ENCODE measurements around the gene VPS9D1. TPM values are rescaled to one million over a fixed set of nuclear protein-coding genes. Genes with fewer than 3 reads are reported as not detected.
"Not testable (repeated sequence)": the region's sequence is repeated elsewhere in the genome, so short reads cannot be mapped to it uniquely, and the experiment has no call there.

VPS9D1 gene
- total and polyA plus RNA-seq, 4 donors = 3.6 to 7.2 (median 4.1) TPM

DNA sequence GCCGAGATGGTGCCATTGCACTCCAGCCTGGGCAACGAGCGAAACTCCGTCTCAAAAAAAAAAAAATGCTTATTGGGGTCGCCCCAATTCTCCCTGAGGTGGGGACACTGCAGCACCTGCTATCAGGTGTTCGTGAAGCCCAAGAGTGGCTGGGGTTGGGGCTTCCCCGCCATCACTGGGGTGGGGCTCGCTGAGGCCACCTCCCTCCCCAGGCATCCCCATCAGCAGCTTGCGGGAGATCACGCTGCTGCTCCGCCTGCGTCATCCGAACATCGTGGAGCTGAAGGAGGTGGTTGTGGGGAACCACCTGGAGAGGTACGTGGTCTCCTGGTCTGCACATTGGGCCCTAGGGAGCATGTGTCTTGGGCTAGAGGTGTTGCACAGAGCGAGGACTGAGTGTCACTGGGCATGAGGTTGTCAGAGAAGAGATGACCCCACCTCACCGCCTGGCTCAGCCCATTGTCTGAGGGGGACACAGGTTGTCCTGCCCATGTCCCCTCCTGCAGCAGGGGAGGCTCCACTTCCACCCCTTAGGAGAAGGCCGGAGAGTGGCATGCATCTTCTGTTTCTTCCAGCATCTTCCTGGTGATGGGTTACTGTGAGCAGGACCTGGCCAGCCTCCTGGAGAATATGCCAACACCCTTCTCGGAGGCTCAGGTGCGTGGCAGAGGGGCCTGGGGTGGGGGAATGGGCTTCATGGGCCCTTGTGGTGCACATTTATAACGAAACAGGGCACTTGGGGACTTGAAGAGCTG, 29.3 kb downstream of the VPS9D1 start:
- peaks cover 3 to 21% (median 14%) of the 10 kb centered on the region in 4 donors for H3K4me1 ChIP-seq (ENCODE audit: control insufficient read depth in 4 of 4, insufficient read depth in 4 of 4, low read length in 3 of 4)
- no peak overlapping the region for H3K4me3 ChIP-seq (ENCODE audit: low read depth in 1 of 3, low read length in 3 of 3)
- no peak overlapping the region for H3K9ac ChIP-seq (ENCODE audit: low read depth in 1 of 2, low read length in 2 of 2)
- H3K9me3 ChIP-seq (ENCODE audit: control insufficient read depth in 4 of 4, low read length in 3 of 4) = no peaks in the 10 kb centered on the region
- DNase-seq (ENCODE audit: low spot score) = no peak
- no peak overlapping the region for H3K27ac ChIP-seq (ENCODE audit: low read depth in 1 of 2, low read length in 2 of 2)
- 96% methylated on average over 21 of the region's 21 CpGs for WGBS
- peaks cover 14 to 41% (median 22%) of the 10 kb centered on the region in 4 donors for H3K36me3 ChIP-seq (ENCODE audit: control insufficient read depth in 4 of 4, insufficient read depth in 3 of 4, low read depth in 1 of 4, low read length in 3 of 4)
- no peak for TF ChIP-seq FOXA1 (IDR thresholded peaks at IDR 0.05)
- H3K27me3 ChIP-seq (ENCODE audit: control insufficient read depth in 4 of 4, insufficient read depth in 4 of 4, low read length in 3 of 4) = no peaks in the 10 kb centered on the region

DNA sequence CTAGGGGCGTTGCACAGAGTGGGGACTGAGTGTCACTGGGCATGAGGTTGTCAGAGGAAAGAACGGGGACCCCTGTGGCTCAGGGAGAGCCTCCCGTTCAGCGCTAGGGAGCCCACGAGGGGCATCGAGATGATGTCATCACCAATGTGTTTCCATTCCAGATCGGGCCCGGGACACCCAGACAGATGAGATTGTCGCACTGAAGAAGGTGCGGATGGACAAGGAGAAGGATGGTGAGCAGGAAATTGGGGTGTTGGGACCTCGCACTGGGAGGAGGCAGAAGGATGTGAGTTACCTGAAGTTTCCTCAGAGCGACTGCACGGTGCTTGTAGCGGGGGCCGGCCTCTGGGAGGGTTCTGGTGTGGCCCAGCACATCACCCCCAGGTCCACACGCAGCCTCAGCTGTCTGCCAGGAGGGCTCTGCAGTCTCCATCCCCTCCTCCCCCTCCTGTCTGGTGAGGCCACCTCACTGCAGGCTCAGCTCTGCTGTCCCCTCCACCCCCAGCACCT, 30.3 kb downstream of the VPS9D1 start:
- H3K27me3 ChIP-seq (ENCODE audit: control insufficient read depth in 4 of 4, insufficient read depth in 4 of 4, low read length in 3 of 4) = no peaks in the 10 kb centered on the region
- no peak overlapping the region for H3K9ac ChIP-seq (ENCODE audit: low read depth in 1 of 2, low read length in 2 of 2)
- no peak overlapping the region for H3K27ac ChIP-seq (ENCODE audit: low read depth in 1 of 2, low read length in 2 of 2)
- WGBS = 96% methylated on average over 16 of the region's 16 CpGs
- H3K9me3 ChIP-seq (ENCODE audit: control insufficient read depth in 4 of 4, low read length in 3 of 4) = no peaks in the 10 kb centered on the region
- peaks cover 14 to 35% (median 18%) of the 10 kb centered on the region in 4 donors for H3K36me3 ChIP-seq (ENCODE audit: control insufficient read depth in 4 of 4, insufficient read depth in 3 of 4, low read depth in 1 of 4, low read length in 3 of 4)
- no peak for DNase-seq (ENCODE audit: low spot score)
- H3K4me1 ChIP-seq (ENCODE audit: control insufficient read depth in 4 of 4, insufficient read depth in 4 of 4, low read length in 3 of 4) = peaks cover 5 to 28% (median 21%) of the 10 kb centered on the region in 4 donors
- TF ChIP-seq, protein P1, sequence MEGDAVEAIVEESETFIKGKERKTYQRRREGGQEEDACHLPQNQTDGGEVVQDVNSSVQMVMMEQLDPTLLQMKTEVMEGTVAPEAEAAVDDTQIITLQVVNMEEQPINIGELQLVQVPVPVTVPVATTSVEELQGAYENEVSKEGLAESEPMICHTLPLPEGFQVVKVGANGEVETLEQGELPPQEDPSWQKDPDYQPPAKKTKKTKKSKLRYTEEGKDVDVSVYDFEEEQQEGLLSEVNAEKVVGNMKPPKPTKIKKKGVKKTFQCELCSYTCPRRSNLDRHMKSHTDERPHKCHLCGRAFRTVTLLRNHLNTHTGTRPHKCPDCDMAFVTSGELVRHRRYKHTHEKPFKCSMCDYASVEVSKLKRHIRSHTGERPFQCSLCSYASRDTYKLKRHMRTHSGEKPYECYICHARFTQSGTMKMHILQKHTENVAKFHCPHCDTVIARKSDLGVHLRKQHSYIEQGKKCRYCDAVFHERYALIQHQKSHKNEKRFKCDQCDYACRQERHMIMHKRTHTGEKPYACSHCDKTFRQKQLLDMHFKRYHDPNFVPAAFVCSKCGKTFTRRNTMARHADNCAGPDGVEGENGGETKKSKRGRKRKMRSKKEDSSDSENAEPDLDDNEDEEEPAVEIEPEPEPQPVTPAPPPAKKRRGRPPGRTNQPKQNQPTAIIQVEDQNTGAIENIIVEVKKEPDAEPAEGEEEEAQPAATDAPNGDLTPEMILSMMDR (IDR thresholded peaks at IDR 0.05; ENCODE audit: low read depth, low read length, missing input control) = no peak
- TF ChIP-seq, protein P2, sequence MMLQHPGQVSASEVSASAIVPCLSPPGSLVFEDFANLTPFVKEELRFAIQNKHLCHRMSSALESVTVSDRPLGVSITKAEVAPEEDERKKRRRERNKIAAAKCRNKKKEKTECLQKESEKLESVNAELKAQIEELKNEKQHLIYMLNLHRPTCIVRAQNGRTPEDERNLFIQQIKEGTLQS (IDR thresholded peaks at IDR 0.05) = no peak
- TF ChIP-seq YY1 (IDR thresholded peaks at IDR 0.05) = no peak
- no peak for TF ChIP-seq HNF4G (IDR thresholded peaks at IDR 0.05)
- TF ChIP-seq SP1 (IDR thresholded peaks at IDR 0.05) = no peak
- TF ChIP-seq RXRA (IDR thresholded peaks at IDR 0.05) = no peak
- TF ChIP-seq FOXA1 (IDR thresholded peaks at IDR 0.05) = no peak
- no peak overlapping the region for H3K4me3 ChIP-seq (ENCODE audit: low read depth in 1 of 3, low read length in 3 of 3)

DNA sequence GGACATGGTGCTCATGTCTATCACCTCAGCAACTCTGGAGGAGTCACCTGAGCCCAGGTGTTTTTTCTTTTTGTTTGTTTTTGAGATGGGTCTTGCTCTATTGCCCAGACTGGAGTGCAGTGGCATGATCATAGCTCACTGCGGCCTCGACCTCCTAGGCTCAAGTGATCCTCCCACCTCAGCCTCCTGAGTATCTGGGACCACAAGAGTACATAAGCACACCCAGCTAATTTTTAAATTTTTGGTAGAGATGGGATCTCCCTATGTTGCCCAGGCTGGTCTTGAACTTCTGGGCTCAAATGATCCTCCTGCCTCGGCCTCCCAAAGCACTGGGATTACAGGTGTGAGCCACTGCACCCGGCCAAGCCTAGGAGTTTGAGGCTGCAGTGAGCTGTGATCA, 31.1 kb downstream of the VPS9D1 start:
- peaks cover 11 to 31% (median 13%) of the 10 kb centered on the region in 4 donors for H3K36me3 ChIP-seq (ENCODE audit: control insufficient read depth in 4 of 4, insufficient read depth in 3 of 4, low read depth in 1 of 4, low read length in 3 of 4)
- peaks cover 5 to 28% (median 21%) of the 10 kb centered on the region in 4 donors for H3K4me1 ChIP-seq (ENCODE audit: control insufficient read depth in 4 of 4, insufficient read depth in 4 of 4, low read length in 3 of 4)
- not testable (repeated sequence) for H3K9me3 ChIP-seq (ENCODE audit: control insufficient read depth in 4 of 4, low read length in 3 of 4); H3K9ac ChIP-seq (ENCODE audit: low read depth in 1 of 2, low read length in 2 of 2); DNase-seq (ENCODE audit: low spot score); H3K27ac ChIP-seq (ENCODE audit: low read depth in 1 of 2, low read length in 2 of 2); H3K27me3 ChIP-seq (ENCODE audit: control insufficient read depth in 4 of 4, insufficient read depth in 4 of 4, low read length in 3 of 4); H3K4me3 ChIP-seq (ENCODE audit: low read depth in 1 of 3, low read length in 3 of 3)
- 94% methylated on average over 4 of the region's 4 CpGs for WGBS

DNA sequence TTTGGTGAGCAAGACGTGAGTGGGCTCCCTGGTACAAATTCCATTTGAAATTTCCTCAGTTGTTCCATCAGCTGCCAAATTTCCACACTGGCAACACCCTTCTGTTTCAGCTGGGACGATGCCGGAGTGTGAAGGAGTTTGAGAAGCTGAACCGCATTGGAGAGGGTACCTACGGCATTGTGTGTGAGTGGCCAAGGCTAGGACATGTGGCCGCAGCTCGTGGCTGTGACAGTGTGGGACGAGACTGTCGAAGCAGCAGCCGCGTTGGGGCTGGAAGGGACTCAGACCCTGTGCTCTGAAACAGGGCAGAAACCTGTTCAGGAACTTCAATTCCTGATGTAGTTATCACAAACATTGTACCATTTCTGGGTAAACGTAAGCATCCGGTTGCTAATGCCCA, 31.6 kb downstream of the VPS9D1 start:
- no peak overlapping the region for H3K9ac ChIP-seq (ENCODE audit: low read depth in 1 of 2, low read length in 2 of 2)
- no peaks in the 10 kb centered on the region for H3K27me3 ChIP-seq (ENCODE audit: control insufficient read depth in 4 of 4, insufficient read depth in 4 of 4, low read length in 3 of 4)
- TF ChIP-seq HNF4A (conservative IDR thresholded peaks at IDR 0.05) (no peak), FOXA2 (IDR thresholded peaks at IDR 0.05) (no peak), RXRA (IDR thresholded peaks at IDR 0.05) (no peak), JUND (IDR thresholded peaks at IDR 0.05) (no peak)
- peak overlapping the region in 1 of 2 donors; percentile 36 for H3K27ac ChIP-seq (ENCODE audit: low read depth in 1 of 2, low read length in 2 of 2)
- no peaks in the 10 kb centered on the region for H3K9me3 ChIP-seq (ENCODE audit: control insufficient read depth in 4 of 4, low read length in 3 of 4)
- peaks cover 8 to 29% (median 12%) of the 10 kb centered on the region in 4 donors for H3K36me3 ChIP-seq (ENCODE audit: control insufficient read depth in 4 of 4, insufficient read depth in 3 of 4, low read depth in 1 of 4, low read length in 3 of 4)
- no peak overlapping the region for H3K4me3 ChIP-seq (ENCODE audit: low read depth in 1 of 3, low read length in 3 of 3)
- peaks cover 5 to 28% (median 21%) of the 10 kb centered on the region in 4 donors for H3K4me1 ChIP-seq (ENCODE audit: control insufficient read depth in 4 of 4, insufficient read depth in 4 of 4, low read length in 3 of 4)
- 96% methylated on average over 13 of the region's 13 CpGs for WGBS
- no peak for DNase-seq (ENCODE audit: low spot score)

Measured in liver (tissue), 9 donors.